ENCODE data around the gene PAGE3.

Gene PAGE3

GRCh38 chrX:55264816-55265215 is at the start of gene PAGE3:
Gene PAGE3, minus strand, starts transcription at chrX:55264916. Its CDS starts 1,013 bp downstream, at chrX:55263903.
- no peak for DNase-seq (ENCODE audit: low spot score)

- DNase-seq (ENCODE audit: low spot score), result no peak
Measured at GRCh38 chrX:55312655-55313054, 47.9 kb upstream of the PAGE3 start.

GRCh38 chrX:55290963-55291362 is 26.2 kb upstream of the PAGE3 start:
- DNase-seq (ENCODE audit: low spot score), result no peak

- no peak for DNase-seq (ENCODE audit: low spot score)
Measured at GRCh38 chrX:55279832-55280231, 15.1 kb upstream of the PAGE3 start.

GRCh38 chrX:55260806-55261205 is 3.9 kb downstream of the PAGE3 start:
- no peak for DNase-seq (ENCODE audit: low spot score)

- DNase-seq (ENCODE audit: low spot score), result no peak
Measured at GRCh38 chrX:55253528-55253927, 11.2 kb downstream of the PAGE3 start.

GRCh38 chrX:55240788-55241340 is 23.9 kb downstream of the PAGE3 start:
- DNase-seq (ENCODE audit: low spot score), result no peak

GRCh38 chrX:55220119-55220794 is 44.5 kb downstream of the PAGE3 start, which contains the start of gene PAGE5:
Gene PAGE5, plus strand, starts transcription at chrX:55220346. Its CDS starts 1,037 bp downstream, at chrX:55221383.
- DNase-seq (ENCODE audit: low spot score), result no peak

- no peak for DNase-seq (ENCODE audit: low spot score)
Measured at GRCh38 chrX:55213381-55213780, 51.3 kb downstream of the PAGE3 start.

GRCh38 chrX:55210931-55211677 is 53.6 kb downstream of the PAGE3 start:
- no peak for DNase-seq (ENCODE audit: low spot score)

All from D341Med (cell line).